HG03175 (cell line): ENCODE results near the gene IGF1R.

ENCODE experiments used
- ATAC-seq: cut with Tn5 transposase; IDR thresholded peaks from one replicate; pipeline ENCODE4 v1.9.1; 2021; ENCODE audit warnings: mild to moderate bottlenecking, moderate library complexity; ENCODE audit not compliant: unreplicated experiment

IGF1R gene

GRCh38 chr15:98791046-98791701 lies 142.8 kb downstream of the IGF1R start:
- ATAC-seq: no peak

GRCh38 chr15:98792117-98792516 lies 143.8 kb downstream of the IGF1R start:
- no peak for ATAC-seq

- no peak for ATAC-seq
Observed at GRCh38 chr15:98794211-98794610, 145.9 kb downstream of the IGF1R start.

GRCh38 chr15:98794748-98795147 lies 146.4 kb downstream of the IGF1R start:
- no peak for ATAC-seq

- ATAC-seq: no peak
Observed at GRCh38 chr15:98795980-98796379, 147.6 kb downstream of the IGF1R start.

GRCh38 chr15:98796685-98797357 lies 148.5 kb downstream of the IGF1R start:
- no peak for ATAC-seq

- ATAC-seq: no peak
Observed at GRCh38 chr15:98798375-98798893, 150.1 kb downstream of the IGF1R start.

- no peak for ATAC-seq
Observed at GRCh38 chr15:98799461-98800390, 151.4 kb downstream of the IGF1R start.

GRCh38 chr15:98800437-98801233 lies 152.3 kb downstream of the IGF1R start:
- ATAC-seq: no peak

- no peak for ATAC-seq
Observed at GRCh38 chr15:98801234-98801561, 152.9 kb downstream of the IGF1R start.

GRCh38 chr15:98802187-98802586 lies 153.8 kb downstream of the IGF1R start:
- no peak for ATAC-seq

GRCh38 chr15:98803228-98804056 lies 155.1 kb downstream of the IGF1R start:
- ATAC-seq: no peak

- ATAC-seq: no peak
Observed at GRCh38 chr15:98804057-98804380, 155.7 kb downstream of the IGF1R start.

GRCh38 chr15:98805434-98806274 lies 157.3 kb downstream of the IGF1R start:
- peak; percentile 58 for ATAC-seq

GRCh38 chr15:98806275-98806895 lies 158.0 kb downstream of the IGF1R start:
- no peak for ATAC-seq

GRCh38 chr15:98807262-98807661 lies 158.9 kb downstream of the IGF1R start:
- no peak for ATAC-seq

- no peak for ATAC-seq
Observed at GRCh38 chr15:98809273-98809672, 160.9 kb downstream of the IGF1R start.

- no peak for ATAC-seq
Observed at GRCh38 chr15:98812716-98813446, 164.5 kb downstream of the IGF1R start.
